HG03432 (cell line): Measurements from ENCODE around the gene CDH13.
A peak's percentile ranks its signal among the peaks of the same experiment; 100 is the strongest.

Experiments used
- ATAC-seq: cut with Tn5 transposase; IDR thresholded peaks from one replicate; pipeline ENCODE4 v1.9.1; 2021; ENCODE audit warnings: mild to moderate bottlenecking, moderate library complexity; ENCODE audit not compliant: unreplicated experiment

CDH13 gene

DNA sequence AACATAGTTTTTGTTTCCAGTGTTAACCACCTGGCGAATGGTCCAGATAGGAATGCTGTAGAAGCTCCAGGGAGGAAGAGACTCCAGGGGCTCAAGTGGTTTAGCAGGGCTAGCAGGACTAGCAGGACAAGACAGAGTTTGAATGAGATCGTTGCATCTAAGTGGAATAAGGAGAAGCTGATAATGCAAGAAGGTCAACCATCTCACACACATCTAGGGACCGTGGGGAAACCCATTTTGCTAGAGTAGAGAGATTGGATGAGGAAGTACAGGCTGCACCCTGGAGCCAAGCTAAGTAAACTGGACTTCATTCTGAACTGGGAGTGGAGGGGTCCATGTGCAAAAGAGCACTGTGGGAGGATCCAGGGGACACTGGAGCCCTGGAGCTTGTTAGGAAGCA, 1094.9 kb downstream of the CDH13 start:
- no peak for ATAC-seq

- no peak for ATAC-seq
Observed at GRCh38 chr16:83722456-83723183, 1095.9 kb downstream of the CDH13 start.

- ATAC-seq, result no peak
Observed at GRCh38 chr16:83723244-83723643, 1096.5 kb downstream of the CDH13 start.

DNA sequence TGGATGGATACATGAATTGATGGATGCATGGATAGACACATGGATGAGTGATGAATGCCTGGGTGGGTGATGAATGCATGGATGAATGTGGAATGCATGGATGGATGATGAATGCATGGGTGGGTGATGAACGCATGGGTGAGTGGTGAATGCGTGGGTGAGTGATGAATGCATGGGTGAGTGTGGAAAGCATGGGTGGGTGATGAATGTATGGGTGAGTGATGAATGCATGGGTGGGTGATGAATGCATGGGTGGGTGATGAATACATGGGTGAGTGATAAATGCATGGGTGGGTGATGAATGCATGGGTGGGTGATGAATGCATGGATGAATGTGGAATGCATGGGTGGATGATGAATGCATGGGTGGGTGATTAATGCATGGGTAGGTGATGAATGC, 1097.1 kb downstream of the CDH13 start:
- no peak for ATAC-seq

GRCh38 chr16:83724585-83724984, 1097.8 kb downstream of the CDH13 start:
- no peak for ATAC-seq

- ATAC-seq, result no peak
Observed at GRCh38 chr16:83725313-83725712, 1098.5 kb downstream of the CDH13 start.

- no peak for ATAC-seq
Observed at GRCh38 chr16:83727018-83727417, 1100.2 kb downstream of the CDH13 start.

DNA sequence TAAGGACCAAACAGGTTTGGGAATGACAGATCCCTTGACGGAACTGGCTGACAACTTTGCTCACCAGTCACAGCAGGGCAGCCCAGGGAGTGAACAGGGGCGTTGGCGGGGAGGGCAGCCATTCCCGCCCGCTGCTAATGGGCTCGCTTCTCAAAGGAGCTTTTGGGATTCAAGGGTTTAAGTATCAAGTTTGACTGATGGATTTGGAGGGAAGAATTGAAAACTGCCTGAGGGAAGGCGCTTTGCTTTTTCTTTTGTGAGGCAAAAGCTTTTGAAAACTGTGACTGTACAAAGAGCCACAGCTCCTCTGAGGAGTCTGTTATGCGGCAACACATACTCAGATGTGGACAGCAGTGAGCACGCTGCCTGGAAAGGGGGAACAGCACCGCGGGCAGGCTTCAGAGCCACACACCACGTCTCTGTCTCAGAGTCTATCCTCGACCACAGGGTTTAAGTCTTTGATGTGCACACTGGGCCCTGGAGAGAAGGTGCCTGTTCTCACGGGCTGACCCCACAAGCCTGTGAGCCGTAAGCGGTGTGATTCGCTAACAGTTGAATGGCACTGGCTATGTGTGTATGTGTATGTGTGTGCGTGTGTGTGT, 1101.1 kb downstream of the CDH13 start:
- ATAC-seq, result no peak

DNA sequence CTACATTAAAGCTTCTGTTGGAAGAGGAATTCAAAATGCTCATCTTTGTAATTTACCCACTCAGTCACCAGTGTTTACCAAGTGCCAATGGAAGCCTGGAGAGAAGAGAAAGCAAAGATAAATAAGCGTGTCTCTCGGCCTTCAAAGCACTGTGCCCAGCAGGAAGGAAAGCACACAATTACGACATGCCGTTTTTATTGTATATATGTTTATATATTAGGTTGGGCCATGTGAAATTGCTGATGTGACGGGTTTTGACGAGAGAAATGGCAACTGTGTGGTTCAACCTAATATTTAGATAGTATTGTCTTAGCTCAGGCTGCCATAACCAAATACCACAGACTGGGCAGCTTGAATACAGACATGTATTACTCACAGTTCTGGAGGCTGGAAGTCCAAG, 1101.7 kb downstream of the CDH13 start:
- ATAC-seq, result no peak

DNA sequence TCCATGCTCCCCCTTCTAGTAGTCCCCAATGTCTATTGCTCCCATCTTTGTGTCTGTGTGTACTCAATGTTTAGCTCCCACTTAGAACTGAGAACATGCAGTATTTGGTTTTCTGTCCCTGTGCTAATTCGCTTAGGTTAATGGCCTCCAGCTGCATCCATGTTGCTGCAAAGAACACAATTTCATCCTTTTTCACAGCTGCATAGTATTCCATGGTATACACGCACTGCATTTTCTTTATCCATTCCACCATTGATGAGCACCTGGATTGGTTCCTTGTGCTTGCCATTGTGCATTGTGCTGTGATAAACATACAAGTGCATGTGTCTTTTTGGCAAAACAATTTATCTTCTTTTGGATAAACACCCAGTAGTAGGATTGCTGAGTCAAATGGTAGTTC, 1104.0 kb downstream of the CDH13 start:
- no peak for ATAC-seq

- ATAC-seq, result no peak
Observed at GRCh38 chr16:83732536-83732935, 1105.8 kb downstream of the CDH13 start.

DNA sequence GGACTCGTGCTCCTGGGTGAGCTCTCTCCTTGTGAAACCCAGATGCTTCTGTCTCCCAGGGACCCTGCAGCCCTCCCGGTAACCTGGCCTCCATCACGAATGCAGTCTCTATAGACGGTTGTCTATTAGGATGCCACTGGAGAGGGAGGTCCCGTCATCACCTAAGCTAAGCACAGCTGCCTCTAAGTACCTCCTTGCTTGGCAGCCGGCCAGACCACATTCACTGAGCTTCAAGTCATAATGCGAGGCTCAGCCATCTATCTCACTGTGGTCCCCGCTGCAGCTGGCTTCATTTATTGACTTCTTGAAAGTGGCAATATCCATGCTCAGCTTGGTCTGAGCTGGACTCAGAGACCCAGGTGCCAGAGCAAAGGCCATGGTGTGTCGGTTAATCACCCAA, 1106.5 kb downstream of the CDH13 start:
- ATAC-seq, result no peak

DNA sequence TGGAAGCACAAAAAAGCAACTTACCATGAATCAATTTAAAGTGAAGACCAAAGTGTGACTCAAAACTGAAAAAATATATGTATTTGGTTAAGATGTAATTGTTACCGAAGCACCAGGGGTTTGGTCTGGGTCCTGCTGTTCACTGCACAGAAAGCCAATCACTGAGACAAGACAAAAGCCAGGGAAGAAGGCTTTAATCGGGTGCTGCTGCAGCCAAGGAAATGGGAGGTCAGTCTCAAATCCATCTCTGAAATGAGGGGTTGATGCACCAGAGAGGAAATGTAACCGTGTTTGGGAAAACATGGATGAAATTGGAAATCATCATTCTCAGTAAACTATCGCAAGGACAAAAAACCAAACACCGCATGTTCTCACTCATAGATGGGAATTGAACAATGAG, 1107.4 kb downstream of the CDH13 start:
- ATAC-seq, result no peak

- no peak for ATAC-seq
Observed at GRCh38 chr16:83737729-83738354, 1111.1 kb downstream of the CDH13 start.

DNA sequence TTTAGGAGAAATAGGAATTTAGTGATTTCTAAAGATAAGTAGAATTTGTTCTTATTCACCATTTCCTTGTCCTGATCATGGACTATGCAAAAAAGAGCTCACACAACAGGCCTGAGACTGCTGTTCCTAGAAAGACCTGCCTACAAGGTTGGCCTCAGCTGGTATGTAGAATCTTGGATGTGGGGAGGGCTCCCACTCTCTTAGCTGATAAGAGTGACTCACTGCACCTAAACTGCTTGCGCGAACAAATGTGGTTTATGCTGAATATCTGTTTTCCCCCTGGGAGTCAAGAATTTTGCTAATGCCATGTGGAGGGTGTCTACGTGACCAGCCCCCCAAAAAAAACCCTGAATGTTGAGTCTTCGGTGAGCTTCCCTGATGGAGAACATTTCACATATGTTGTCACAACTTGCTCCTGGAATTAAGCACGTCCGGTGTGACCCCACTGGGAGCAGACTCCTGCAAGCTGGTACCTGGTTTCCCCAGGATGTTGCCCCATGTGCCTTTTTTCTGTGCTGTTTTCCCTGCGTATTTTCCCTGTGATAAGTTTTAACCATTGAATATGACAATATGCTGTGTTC, 1112.2 kb downstream of the CDH13 start:
- no peak for ATAC-seq

DNA sequence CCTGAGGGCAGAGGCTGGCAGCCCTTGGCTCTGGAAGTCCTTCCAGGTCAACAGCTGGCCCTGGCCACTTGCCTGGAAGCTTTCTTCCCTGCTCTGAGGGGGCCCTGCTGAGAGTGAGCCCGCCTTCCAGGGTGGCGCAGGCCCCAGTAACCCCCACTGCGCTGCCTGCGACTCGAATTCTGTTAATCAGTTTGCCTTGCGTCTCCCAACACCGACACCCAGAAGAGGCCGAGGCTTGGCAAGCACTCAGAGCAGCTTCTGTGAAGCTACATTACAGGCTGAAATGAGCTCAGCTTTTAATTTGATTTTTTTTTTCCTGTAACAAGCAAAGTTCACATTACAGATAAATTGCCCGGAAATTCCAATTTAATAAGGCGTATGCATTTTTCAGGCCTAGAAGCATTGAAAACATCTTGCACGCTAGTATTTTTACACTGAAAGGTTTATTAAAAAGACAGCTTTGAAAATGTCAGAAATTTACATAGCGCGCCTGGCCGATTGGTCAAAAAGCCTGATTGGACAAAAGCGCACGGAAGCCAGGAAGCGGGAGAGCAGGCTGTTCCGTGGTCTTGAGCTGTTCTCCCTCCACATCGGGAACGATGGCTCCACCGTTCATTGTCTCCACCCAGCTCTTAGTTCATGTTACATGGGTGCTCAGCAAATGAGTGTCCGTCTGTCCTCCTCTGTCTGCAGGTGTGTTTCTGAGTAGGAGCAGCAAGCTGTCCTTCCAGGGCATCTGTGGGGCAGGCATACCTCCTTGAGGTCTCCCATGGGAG, 1115.5 kb downstream of the CDH13 start:
- no peak for ATAC-seq

- no peak for ATAC-seq
Observed at GRCh38 chr16:83743241-83743640, 1116.5 kb downstream of the CDH13 start.

GRCh38 chr16:83743720-83744119, 1117.0 kb downstream of the CDH13 start:
- no peak for ATAC-seq

DNA sequence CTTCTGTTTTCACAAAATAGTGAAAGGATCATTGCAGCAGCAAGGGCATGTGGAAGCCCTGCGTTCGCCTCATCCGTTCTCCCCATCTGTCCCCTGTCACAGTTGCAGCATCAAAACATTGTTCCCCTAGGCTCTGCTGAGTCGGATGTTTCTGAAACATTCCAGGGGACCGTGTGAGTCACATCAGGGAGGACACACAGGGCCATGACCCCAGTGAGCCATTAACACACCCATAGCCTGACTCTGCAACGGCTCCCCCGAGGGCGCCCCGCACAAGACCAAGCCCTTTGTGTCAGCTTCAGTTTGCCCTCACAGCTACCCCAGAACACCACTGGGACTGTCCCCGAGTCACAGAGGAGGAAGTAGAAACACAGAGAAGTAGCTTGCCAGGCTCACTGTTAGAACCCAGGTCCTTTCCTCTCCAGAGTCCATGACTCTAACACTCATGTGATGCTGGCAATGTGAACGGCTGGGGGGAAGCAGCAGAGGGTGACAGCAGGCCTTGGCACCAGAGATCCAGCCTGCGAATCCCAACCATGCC, 1117.7 kb downstream of the CDH13 start:
- ATAC-seq, result peak; percentile 83

DNA sequence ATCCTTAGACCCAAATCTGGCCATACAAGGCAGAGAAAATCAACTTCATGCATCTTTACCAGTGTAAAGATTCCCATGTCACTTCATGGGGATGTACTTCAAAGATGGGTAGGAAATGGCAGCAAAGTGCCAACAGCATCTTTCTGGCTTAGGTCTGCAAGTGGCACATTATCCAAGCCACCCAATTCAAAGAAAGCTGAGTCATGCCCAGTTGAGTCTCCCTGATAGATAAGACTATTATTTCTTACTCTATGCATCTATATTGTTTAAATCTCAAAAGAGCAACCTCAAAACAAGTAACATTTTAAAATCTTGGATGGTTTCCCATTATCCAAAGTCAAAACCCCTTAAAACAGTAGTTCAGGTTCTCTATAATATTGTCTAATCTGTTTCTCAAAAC, 1119.8 kb downstream of the CDH13 start:
- no peak for ATAC-seq

DNA sequence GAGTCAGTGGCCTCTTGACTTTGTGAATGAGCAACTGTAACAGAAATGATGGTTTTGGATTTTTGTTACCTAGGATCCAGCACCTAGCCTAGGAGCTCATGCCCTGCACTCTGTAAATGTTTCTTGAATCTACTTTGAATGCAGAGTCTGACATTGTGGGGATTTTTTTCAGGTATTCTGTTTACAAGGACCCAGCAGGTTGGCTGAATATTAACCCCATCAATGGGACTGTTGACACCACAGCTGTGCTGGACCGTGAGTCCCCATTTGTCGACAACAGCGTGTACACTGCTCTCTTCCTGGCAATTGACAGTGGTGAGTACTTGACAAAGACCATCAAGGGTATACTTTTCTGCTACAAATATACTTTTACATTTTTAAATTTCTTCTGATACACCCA, 1121.2 kb downstream of the CDH13 start:
- ATAC-seq, result no peak
